DND-41 (cell line): ENCODE data around the gene NOC2L.

Experiments used
- CTCF ChIP-seq: IDR thresholded peaks from 2 replicates; pipeline ENCODE4 v1.5.1; 2012; ENCODE audit warnings: borderline replicate concordance, low read length, moderate library complexity, mild to moderate bottlenecking; ENCODE audit not compliant: poor library complexity, severe bottlenecking; ENCODE audit errors: extremely low read depth
- EZH2 ChIP-seq: IDR thresholded peaks from 3 replicates; pipeline ENCODE4 v1.6.1; 2012; ENCODE audit warnings: borderline replicate concordance, low read depth, mild to moderate bottlenecking, moderate library complexity, low read length, inconsistent platforms; ENCODE audit not compliant: severe bottlenecking

- no peak for TF ChIP-seq CTCF
- no peak for TF ChIP-seq EZH2
Observed at GRCh38 chr1:958823-959730, at the start of gene NOC2L.
